Keratinocyte (primary cell): ENCODE data around the gene STK36.

ENCODE experiments used
- EZH2 ChIP-seq: IDR thresholded peaks from one replicate; pipeline ENCODE4 v1.6.1; 2012; ENCODE audit warnings: inconsistent platforms, mild to moderate bottlenecking, low read length, moderate library complexity
- TF ChIP-seq, protein P1 (sequence below), 3 experiments: IDR thresholded peaks in 1 of 3; conservative IDR thresholded peaks in 1 of 3; optimal IDR thresholded peaks in 1 of 3; 2 replicates in 2 of 3; 3 replicates in 1 of 3; pipeline versions ENCODE3 to v1.5.1; 2011; ENCODE audit warnings: low read length in 3 of 3, mild to moderate bottlenecking in 3 of 3, moderate library complexity in 2 of 3, control low read depth in 1 of 3, inconsistent platforms in 1 of 3; ENCODE audit not compliant: insufficient read depth in 2 of 3; ENCODE audit errors: extremely low read depth in 1 of 3

GRCh38 chr2:218703341-218703740 lies 31.5 kb downstream of the STK36 start:
- TF ChIP-seq, protein P1, sequence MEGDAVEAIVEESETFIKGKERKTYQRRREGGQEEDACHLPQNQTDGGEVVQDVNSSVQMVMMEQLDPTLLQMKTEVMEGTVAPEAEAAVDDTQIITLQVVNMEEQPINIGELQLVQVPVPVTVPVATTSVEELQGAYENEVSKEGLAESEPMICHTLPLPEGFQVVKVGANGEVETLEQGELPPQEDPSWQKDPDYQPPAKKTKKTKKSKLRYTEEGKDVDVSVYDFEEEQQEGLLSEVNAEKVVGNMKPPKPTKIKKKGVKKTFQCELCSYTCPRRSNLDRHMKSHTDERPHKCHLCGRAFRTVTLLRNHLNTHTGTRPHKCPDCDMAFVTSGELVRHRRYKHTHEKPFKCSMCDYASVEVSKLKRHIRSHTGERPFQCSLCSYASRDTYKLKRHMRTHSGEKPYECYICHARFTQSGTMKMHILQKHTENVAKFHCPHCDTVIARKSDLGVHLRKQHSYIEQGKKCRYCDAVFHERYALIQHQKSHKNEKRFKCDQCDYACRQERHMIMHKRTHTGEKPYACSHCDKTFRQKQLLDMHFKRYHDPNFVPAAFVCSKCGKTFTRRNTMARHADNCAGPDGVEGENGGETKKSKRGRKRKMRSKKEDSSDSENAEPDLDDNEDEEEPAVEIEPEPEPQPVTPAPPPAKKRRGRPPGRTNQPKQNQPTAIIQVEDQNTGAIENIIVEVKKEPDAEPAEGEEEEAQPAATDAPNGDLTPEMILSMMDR (optimal IDR thresholded peaks at IDR 0.05 in 1 of 3, IDR thresholded peaks at IDR 0.05 in 1 of 3, conservative IDR thresholded peaks at IDR 0.05 in 1 of 3; ENCODE audit: extremely low read depth in 1 of 3, insufficient read depth in 2 of 3, low read length in 3 of 3), result no peak
- no peak for TF ChIP-seq EZH2
